22Rv1 (cell line): Measurements from ENCODE around the gene AFF1.

ENCODE experiments used
- ZFX ChIP-seq: fragments of 450-650 bp; IDR thresholded peaks from 2 replicates; pipeline ENCODE4 v1.6.1; 2017; ENCODE audit warnings: antibody characterized with exemption, borderline replicate concordance
- TF ChIP-seq, protein P1 (sequence below): fragments of 450-650 bp; IDR thresholded peaks from 2 replicates; pipeline ENCODE4 v1.5.1; 2017; ENCODE audit warnings: mild to moderate bottlenecking

DNA sequence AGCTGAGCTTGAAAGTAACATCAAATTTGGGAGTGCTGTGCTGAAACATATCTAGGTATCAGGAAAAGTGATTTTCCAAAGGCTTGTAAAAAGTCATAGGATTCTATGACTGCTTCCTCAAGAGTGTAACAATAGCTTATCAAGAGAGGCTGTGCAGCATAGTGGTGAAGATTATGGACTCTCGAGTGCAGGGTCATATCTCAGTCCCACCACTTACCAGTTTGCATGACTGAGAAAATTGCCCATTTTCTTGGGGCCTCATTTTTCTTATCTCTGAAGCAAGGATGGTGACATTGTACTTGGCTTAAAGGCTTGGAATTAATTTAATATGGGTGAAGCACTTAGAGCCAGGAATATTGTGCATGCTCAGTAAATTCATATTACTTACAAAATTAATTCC lies 57.2 kb downstream of the AFF1 start:
- TF ChIP-seq, protein P1, sequence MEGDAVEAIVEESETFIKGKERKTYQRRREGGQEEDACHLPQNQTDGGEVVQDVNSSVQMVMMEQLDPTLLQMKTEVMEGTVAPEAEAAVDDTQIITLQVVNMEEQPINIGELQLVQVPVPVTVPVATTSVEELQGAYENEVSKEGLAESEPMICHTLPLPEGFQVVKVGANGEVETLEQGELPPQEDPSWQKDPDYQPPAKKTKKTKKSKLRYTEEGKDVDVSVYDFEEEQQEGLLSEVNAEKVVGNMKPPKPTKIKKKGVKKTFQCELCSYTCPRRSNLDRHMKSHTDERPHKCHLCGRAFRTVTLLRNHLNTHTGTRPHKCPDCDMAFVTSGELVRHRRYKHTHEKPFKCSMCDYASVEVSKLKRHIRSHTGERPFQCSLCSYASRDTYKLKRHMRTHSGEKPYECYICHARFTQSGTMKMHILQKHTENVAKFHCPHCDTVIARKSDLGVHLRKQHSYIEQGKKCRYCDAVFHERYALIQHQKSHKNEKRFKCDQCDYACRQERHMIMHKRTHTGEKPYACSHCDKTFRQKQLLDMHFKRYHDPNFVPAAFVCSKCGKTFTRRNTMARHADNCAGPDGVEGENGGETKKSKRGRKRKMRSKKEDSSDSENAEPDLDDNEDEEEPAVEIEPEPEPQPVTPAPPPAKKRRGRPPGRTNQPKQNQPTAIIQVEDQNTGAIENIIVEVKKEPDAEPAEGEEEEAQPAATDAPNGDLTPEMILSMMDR: no peak
- no peak for TF ChIP-seq ZFX
